Lung (tissue), 12 donors: ENCODE results near the gene SYNPO2. TPM values are rescaled to one million over a fixed set of nuclear protein-coding genes. Genes with fewer than 3 reads are reported as not detected.

Experiments used
- ATAC-seq: fragments of 200-7000 bp; cut with Tn5 transposase; one replicate; pipeline ENCODE4 v1.9.1; 2020; ENCODE audit warnings: moderate number of reproducible peaks; ENCODE audit not compliant: insufficient read depth, low FRiP score
- DNase-seq, 3 donors: peaks; one replicate each; pipeline ENCODE4 v3.0.0-alpha.2; 2013 to 2017
- H3K27ac ChIP-seq, 2 donors: one replicate each; pipeline ENCODE4 v1.5.1; 2013; ENCODE audit warnings: mild to moderate bottlenecking in 2 of 2, moderate library complexity in 2 of 2, control low read depth in 1 of 2, inconsistent platforms in 1 of 2, low read depth in 1 of 2, low read length in 1 of 2
- H3K27me3 ChIP-seq, 3 donors: one replicate each; pipeline ENCODE4 v1.5.1; 2013; ENCODE audit warnings: low read length in 2 of 3; ENCODE audit not compliant: control insufficient read depth in 3 of 3, insufficient read depth in 3 of 3
- H3K36me3 ChIP-seq, 4 donors: one replicate each; pipeline ENCODE4 v1.5.1; 2013; ENCODE audit warnings: low read length in 4 of 4, mild to moderate bottlenecking in 1 of 4, moderate library complexity in 1 of 4; ENCODE audit not compliant: control insufficient read depth in 4 of 4, insufficient read depth in 4 of 4
- H3K4me1 ChIP-seq, 5 donors: one replicate each; pipeline ENCODE4 v1.5.1; 2013; ENCODE audit warnings: low read length in 5 of 5, mild to moderate bottlenecking in 2 of 5, moderate library complexity in 1 of 5; ENCODE audit not compliant: control insufficient read depth in 5 of 5, insufficient read depth in 5 of 5
- H3K4me3 ChIP-seq: one replicate; pipeline ENCODE4 v1.5.1; 2013; ENCODE audit warnings: mild to moderate bottlenecking, control low read depth, moderate library complexity
- H3K9ac ChIP-seq, 2 donors: one replicate each; pipeline ENCODE4 v1.5.1; 2013; ENCODE audit warnings: low read length in 2 of 2, control low read depth in 1 of 2; ENCODE audit not compliant: insufficient read depth in 1 of 2
- H3K9me3 ChIP-seq, 4 donors: one replicate each; pipeline ENCODE4 v1.5.1; 2013; ENCODE audit warnings: low read length in 3 of 4, mild to moderate bottlenecking in 1 of 4, moderate library complexity in 1 of 4; ENCODE audit not compliant: control insufficient read depth in 4 of 4, insufficient read depth in 3 of 4
- WGBS, 2 donors: extraction: QIAGEN DNeasy Blood & Tissue Kit; methylation state at CpG; one replicate each; pipeline ENCODE4 v1.1.7; 2013; 5-methylcytosine and 5-hydroxymethylcytosine counted together
- polyA plus RNA-seq, 2 donors: library from polyadenylated mRNA; stranded (reverse); fragments of 200-250 nt; gene quantifications; one replicate each; pipeline ENCODE4 v1.2.1, GENCODE V29; 2013
- total RNA-seq, 2 donors: library from RNA; depleted of rRNA in 1 of 2; stranded (reverse); fragments of >200 nt in 1 of 2; gene quantifications; one replicate each; pipeline ENCODE4 v1.2.1, GENCODE V29; 2014 to 2021
- TF ChIP-seq, protein P1 (sequence below): IDR thresholded peaks from 2 replicates; pipeline ENCODE4 v1.5.1; 2012; ENCODE audit warnings: mild to moderate bottlenecking; ENCODE audit errors: control extremely low read depth, extremely low read depth
- donor health status: control.
- donor health status: control.
- donor health status: Bipolar disorder and iron deficiency.
- donor health status: healthy.
- donor health status: DM: yes; HTN: yes; CAD: no.

SYNPO2 gene
- total and polyA plus RNA-seq, 4 donors, result 3.5 to 27.6 (median 10.1) TPM

DNA sequence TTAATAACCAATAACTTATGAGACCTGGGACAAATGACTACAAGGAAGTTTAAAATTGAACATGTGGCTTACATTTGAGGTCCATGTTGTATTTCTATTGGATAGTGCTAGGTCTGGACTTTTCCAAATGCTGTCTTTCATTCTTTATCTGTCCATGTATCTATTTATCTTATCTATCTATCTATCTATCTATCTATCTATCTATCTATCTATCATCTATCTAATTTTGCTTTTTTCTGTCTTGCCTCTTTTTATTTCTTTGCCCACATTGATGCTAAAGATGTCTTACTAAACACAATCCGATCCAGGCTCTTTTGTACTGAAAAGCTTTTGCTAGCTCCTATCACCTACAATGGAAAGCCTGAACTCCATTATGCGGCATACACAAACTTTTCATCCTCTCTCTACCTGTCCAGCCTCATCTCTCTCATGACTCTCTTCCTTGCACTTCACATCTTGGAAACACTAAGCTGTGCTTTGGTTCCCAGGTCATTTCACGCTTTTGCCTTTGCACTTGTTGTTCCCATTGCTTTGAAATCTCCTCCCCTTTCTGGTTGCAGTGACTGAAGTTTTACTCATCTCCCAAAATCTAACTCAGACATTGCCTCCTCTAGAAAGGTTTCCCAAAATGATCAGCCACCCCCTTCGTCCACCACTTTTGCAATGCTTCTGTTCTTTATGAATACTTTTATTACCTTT is 107.2 kb downstream of the SYNPO2 start:
- Histone ChIP-seq H3K27ac (peak overlapping the region in 1 of 2 donors; percentile 84), H3K9me3 (no peaks in the 10 kb centered on the region), H3K4me1 (peaks cover 0 to 23% (median 0%) of the 10 kb centered on the region in 5 donors), H3K4me3 (no peak overlapping the region), H3K9ac (no peak overlapping the region), H3K36me3 (no peaks in the 10 kb centered on the region), H3K27me3 (no peaks in the 10 kb centered on the region)
- ATAC-seq, result no peak
- WGBS, 2 donors, result 95% methylated on average over 4 of the region's 4 CpGs
- no peak for DNase-seq
- TF ChIP-seq, protein P1, sequence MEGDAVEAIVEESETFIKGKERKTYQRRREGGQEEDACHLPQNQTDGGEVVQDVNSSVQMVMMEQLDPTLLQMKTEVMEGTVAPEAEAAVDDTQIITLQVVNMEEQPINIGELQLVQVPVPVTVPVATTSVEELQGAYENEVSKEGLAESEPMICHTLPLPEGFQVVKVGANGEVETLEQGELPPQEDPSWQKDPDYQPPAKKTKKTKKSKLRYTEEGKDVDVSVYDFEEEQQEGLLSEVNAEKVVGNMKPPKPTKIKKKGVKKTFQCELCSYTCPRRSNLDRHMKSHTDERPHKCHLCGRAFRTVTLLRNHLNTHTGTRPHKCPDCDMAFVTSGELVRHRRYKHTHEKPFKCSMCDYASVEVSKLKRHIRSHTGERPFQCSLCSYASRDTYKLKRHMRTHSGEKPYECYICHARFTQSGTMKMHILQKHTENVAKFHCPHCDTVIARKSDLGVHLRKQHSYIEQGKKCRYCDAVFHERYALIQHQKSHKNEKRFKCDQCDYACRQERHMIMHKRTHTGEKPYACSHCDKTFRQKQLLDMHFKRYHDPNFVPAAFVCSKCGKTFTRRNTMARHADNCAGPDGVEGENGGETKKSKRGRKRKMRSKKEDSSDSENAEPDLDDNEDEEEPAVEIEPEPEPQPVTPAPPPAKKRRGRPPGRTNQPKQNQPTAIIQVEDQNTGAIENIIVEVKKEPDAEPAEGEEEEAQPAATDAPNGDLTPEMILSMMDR, result no peak

DNA sequence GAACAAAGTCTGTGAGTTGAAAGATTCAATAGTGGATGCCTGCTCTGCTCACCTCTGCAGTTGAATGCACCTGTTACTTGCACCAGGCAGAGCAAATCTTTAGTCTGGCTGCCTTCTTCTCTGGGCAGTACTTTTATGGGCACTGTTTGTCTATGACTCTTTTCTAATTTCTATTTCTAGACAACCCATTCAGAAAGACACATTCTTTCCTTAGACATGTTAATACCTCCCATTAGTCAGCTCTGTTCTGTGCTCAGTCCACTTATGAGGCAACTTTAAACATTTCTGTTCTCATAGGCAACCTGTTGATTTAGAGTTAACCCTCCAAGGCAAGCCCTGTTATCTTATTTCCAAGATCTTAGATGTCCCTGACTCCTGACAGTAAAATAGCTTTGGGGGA is 108.9 kb downstream of the SYNPO2 start:
- peaks cover 0 to 15% (median 0%) of the 10 kb centered on the region in 5 donors for H3K4me1 ChIP-seq
- no peaks in the 10 kb centered on the region for H3K27me3 ChIP-seq
- H3K27ac ChIP-seq, result peak overlapping the region in 1 of 2 donors; percentile 96
- no peaks in the 10 kb centered on the region for H3K9me3 ChIP-seq
- H3K9ac ChIP-seq, result no peak overlapping the region
- H3K4me3 ChIP-seq, result no peak overlapping the region
- no peaks in the 10 kb centered on the region for H3K36me3 ChIP-seq
- ATAC-seq, result no peak
- TF ChIP-seq, protein P1, result no peak
- DNase-seq, result no peak

DNA sequence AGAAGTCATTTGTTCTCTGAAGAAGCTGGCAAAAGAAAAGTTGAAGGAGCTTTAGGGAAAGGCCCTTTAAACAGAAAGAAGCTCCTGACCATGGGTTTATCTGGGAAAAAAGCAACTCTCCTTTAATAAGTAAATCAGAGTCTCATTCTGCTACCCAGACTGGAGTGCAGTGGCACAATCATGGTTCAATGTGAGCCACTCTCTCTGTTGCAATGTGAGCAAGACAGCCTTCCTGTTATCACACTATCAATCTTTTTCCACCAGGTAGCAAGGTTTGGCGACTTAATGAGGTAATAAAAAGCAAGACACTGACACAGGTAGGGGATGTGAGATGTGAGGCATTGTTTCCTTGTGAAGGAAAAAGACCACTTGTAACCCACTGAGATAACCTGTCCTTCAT is 111.3 kb downstream of the SYNPO2 start:
- Histone ChIP-seq H3K36me3 (no peaks in the 10 kb centered on the region), H3K4me1 (peaks cover 0 to 15% (median 0%) of the 10 kb centered on the region in 5 donors), H3K4me3 (no peak overlapping the region), H3K9me3 (no peaks in the 10 kb centered on the region), H3K27me3 (no peaks in the 10 kb centered on the region), H3K27ac (peak overlapping the region in 1 of 2 donors; percentile 100), H3K9ac (no peak overlapping the region)
- TF ChIP-seq, protein P1, result no peak
- ATAC-seq, result no peak
- DNase-seq, result no peak
- 73 to 74% methylated on average over 1 of the region's 1 CpG for WGBS, 2 donors
